ENCODE results near the gene CLDN5.
A peak's percentile ranks its signal among the peaks of the same experiment; 100 is the strongest.

The CLDN5 gene

DNA sequence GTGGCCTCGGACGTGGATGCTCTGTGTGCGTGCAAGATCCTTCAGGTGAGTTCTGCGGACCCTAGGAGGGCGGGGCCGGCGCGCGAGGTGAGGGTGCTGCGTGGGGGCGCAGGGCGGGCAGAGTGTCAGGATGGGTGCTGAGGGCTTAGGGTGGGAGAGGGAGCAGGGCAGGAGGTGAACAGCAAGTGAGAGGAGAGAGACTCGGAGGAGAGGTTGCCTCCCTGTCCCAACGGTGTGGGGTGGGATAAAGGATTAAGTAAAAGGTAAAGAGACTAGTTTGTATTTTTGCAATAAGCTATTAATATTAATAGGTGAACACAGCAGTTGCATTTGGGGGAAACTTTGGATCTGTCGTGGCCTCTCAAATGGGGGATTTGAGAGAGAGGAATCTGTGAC, 44.0 kb downstream of the CLDN5 start:
- H3K9me3 ChIP-seq (replicated peaks; ENCODE audit: insufficient read depth, low read length): no peaks in the 10 kb centered on the region
- H3K79me2 ChIP-seq (ENCODE audit: low read length): peaks cover 57% of the 10 kb centered on the region
- peaks cover 2% of the 10 kb centered on the region; the same call in 1 of the 2 replicates for H3K36me3 ChIP-seq (replicated peaks; ENCODE audit: insufficient read depth, low read length)
- H3K9me2 ChIP-seq (replicated peaks; ENCODE audit: insufficient read depth, low read length): no peaks in the 10 kb centered on the region
- peak overlapping the region; percentile 96 for H3K9ac ChIP-seq (ENCODE audit: low read length)
- no peak for DNase-seq
- no peak for TF ChIP-seq EZH2 (optimal IDR thresholded peaks at IDR 0.05; ENCODE audit: low read depth, low read length)
- TF ChIP-seq, protein P1, sequence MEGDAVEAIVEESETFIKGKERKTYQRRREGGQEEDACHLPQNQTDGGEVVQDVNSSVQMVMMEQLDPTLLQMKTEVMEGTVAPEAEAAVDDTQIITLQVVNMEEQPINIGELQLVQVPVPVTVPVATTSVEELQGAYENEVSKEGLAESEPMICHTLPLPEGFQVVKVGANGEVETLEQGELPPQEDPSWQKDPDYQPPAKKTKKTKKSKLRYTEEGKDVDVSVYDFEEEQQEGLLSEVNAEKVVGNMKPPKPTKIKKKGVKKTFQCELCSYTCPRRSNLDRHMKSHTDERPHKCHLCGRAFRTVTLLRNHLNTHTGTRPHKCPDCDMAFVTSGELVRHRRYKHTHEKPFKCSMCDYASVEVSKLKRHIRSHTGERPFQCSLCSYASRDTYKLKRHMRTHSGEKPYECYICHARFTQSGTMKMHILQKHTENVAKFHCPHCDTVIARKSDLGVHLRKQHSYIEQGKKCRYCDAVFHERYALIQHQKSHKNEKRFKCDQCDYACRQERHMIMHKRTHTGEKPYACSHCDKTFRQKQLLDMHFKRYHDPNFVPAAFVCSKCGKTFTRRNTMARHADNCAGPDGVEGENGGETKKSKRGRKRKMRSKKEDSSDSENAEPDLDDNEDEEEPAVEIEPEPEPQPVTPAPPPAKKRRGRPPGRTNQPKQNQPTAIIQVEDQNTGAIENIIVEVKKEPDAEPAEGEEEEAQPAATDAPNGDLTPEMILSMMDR (IDR thresholded peaks at IDR 0.05; ENCODE audit: low read length): no peak
- TF ChIP-seq EZH2phosphoT487 (IDR thresholded peaks at IDR 0.05; ENCODE audit: low read length): no peak
- no peaks in the 10 kb centered on the region for H3K27me3 ChIP-seq (replicated peaks; ENCODE audit: insufficient read depth, low read length)
- H3K4me3 ChIP-seq (ENCODE audit: low read length): peak overlapping the region; percentile 79
- H4K20me1 ChIP-seq (ENCODE audit: insufficient read depth, low read length): peaks cover 13% of the 10 kb centered on the region
- H3K4me1 ChIP-seq (ENCODE audit: low read length): 0 out of 2 replicates have a peak, but pooled peaks cover 3% of the 10 kb centered on the region
- peak overlapping the region; percentile 59 for H2AFZ ChIP-seq (ENCODE audit: low read length)
- H3K27ac ChIP-seq (ENCODE audit: low read length): peak overlapping the region; percentile 13; the same call in 1 of the 2 replicates
- peaks cover 6% of the 10 kb centered on the region; the same call in 1 of the 2 replicates for H3F3A ChIP-seq (ENCODE audit: insufficient read depth, low read length)
- H3K4me2 ChIP-seq (ENCODE audit: low read depth, low read length): peak overlapping the region; percentile 72

DNA sequence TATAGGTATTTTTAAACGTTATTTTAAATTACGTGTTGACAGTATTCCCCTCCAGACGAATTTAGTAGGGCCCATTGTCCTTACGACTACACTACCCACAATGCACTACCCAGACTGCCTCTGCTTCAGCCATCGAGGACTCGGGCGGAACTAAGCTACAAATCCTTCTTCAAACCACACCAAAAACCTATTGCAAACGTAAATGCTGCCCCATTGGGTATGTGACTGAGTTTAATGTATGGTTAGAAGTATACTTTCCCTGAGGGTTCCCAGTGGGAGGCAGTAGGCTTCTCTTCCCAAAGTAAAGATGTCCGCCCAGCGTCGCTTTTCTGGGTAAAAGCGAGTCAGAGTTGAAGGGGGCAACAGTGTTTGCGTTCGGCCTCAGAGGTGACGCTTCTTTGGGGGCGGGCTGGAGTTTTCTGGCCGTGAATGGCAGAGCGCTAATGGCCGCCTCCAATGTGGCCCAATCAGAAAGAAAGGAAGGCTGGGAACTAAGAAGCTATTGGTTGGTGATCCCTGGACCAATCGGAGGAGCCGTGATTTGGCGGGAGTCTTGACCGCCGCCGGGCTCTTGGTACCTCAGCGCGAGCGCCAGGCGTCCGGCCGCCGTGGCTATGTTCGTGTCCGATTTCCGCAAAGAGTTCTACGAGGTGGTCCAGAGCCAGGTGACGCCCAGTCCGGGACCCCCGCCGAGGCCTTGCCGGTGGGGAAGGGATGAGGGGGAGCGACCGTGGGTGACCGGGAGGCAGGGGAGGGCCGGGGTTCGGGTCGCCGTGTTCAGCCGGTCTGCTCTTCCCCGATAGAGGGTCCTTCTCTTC, 44.6 kb downstream of the CLDN5 start, which contains the start of gene CDC45:
TSS of gene CDC45 (plus strand) at position 566 of the 818 bp plus-strand sequence. CDS start at position 615, 49 bp downstream.
- H4K20me1 ChIP-seq (ENCODE audit: insufficient read depth, low read length): peaks cover 13% of the 10 kb centered on the region
- peak within 1 kb of the TSS; percentile 94 for H3K4me2 ChIP-seq (ENCODE audit: low read depth, low read length)
- peaks cover 6% of the 10 kb centered on the region; the same call in 1 of the 2 replicates for H3F3A ChIP-seq (ENCODE audit: insufficient read depth, low read length)
- no peaks in the 10 kb centered on the region for H3K27me3 ChIP-seq (replicated peaks; ENCODE audit: insufficient read depth, low read length)
- peak within 1 kb of the TSS; percentile 74 for H2AFZ ChIP-seq (ENCODE audit: low read length)
- H3K4me3 ChIP-seq (ENCODE audit: low read length): peak within 1 kb of the TSS; percentile 93
- H3K79me2 ChIP-seq (ENCODE audit: low read length): peaks cover 63% of the 10 kb centered on the region
- TF ChIP-seq EZH2 (optimal IDR thresholded peaks at IDR 0.05; ENCODE audit: low read depth, low read length) (no peak), EZH2phosphoT487 (IDR thresholded peaks at IDR 0.05; ENCODE audit: low read length) (no peak)
- TF ChIP-seq, protein P1 (IDR thresholded peaks at IDR 0.05; ENCODE audit: low read length): no peak
- H3K9me3 ChIP-seq (replicated peaks; ENCODE audit: insufficient read depth, low read length): no peaks in the 10 kb centered on the region
- no peaks in the 10 kb centered on the region for H3K9me2 ChIP-seq (replicated peaks; ENCODE audit: insufficient read depth, low read length)
- H3K9ac ChIP-seq (ENCODE audit: low read length): peak within 1 kb of the TSS; percentile 96
- 0 out of 2 replicates have a peak, but pooled peaks cover 3% of the 10 kb centered on the region for H3K4me1 ChIP-seq (ENCODE audit: low read length)
- H3K27ac ChIP-seq (ENCODE audit: low read length): peak within 1 kb of the TSS; percentile 91
- DNase-seq: peak; percentile 98
- peaks cover 2% of the 10 kb centered on the region; the same call in 1 of the 2 replicates for H3K36me3 ChIP-seq (replicated peaks; ENCODE audit: insufficient read depth, low read length)

DNA sequence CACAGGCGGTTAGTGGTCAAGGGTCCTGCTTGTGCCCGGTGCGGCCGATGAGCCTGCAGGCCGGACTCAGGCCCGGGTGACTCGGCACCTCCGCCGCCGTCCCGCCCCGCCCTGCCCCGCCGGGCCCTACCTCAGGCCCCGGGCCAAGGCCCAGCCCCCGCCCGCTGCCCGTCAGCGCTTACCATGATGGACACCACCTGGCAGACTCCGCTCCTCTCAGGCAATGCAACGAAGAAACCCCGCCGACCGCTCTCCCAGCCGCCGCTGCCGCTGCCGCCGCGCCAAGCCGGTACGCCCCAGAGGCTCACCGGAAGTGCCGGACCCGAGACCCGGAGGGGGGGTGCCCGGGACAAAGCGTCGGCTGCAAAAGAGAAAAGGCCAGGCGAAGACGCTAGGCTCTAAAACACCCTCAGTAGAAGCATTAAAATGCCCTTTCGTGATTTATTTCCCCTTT, 45.3 kb downstream of the CLDN5 start, which contains the start of gene UFD1:
TSS of gene UFD1 (minus strand) at position 293 of the 454 bp plus-strand sequence. CDS start at position 185, 108 bp downstream.
- Histone ChIP-seq H3K36me3 (replicated peaks; ENCODE audit: insufficient read depth, low read length) (peaks cover 2% of the 10 kb centered on the region; the same call in 1 of the 2 replicates), H3K79me2 (ENCODE audit: low read length) (peaks cover 67% of the 10 kb centered on the region)
- peak; percentile 75 for DNase-seq

More for the DNA sequence above, 45.3 kb downstream of the CLDN5 start, which contains the start of gene UFD1:
- Histone ChIP-seq H3K9me2 (replicated peaks; ENCODE audit: insufficient read depth, low read length) (no peaks in the 10 kb centered on the region), H3K9ac (ENCODE audit: low read length) (peak within 1 kb of the TSS; percentile 96), H3K4me3 (ENCODE audit: low read length) (peak within 1 kb of the TSS; percentile 93), H4K20me1 (ENCODE audit: insufficient read depth, low read length) (peaks cover 13% of the 10 kb centered on the region), H3K4me1 (ENCODE audit: low read length) (0 out of 2 replicates have a peak, but pooled peaks cover 3% of the 10 kb centered on the region), H3K27me3 (replicated peaks; ENCODE audit: insufficient read depth, low read length) (no peaks in the 10 kb centered on the region), H3K9me3 (replicated peaks; ENCODE audit: insufficient read depth, low read length) (no peaks in the 10 kb centered on the region), H3K4me2 (ENCODE audit: low read depth, low read length) (peak within 1 kb of the TSS; percentile 94), H2AFZ (ENCODE audit: low read length) (peak within 1 kb of the TSS; percentile 74), H3K27ac (ENCODE audit: low read length) (peak within 1 kb of the TSS; percentile 91), H3F3A (ENCODE audit: insufficient read depth, low read length) (peaks cover 6% of the 10 kb centered on the region; the same call in 1 of the 2 replicates)
- TF ChIP-seq EZH2phosphoT487 (IDR thresholded peaks at IDR 0.05; ENCODE audit: low read length) (no peak), EZH2 (optimal IDR thresholded peaks at IDR 0.05; ENCODE audit: low read depth, low read length) (no peak)
- TF ChIP-seq, protein P1 (IDR thresholded peaks at IDR 0.05; ENCODE audit: low read length): no peak
